RWPE1 (cell line): Measurements from ENCODE around the gene SNX2.

ENCODE experiments used
- CTCF ChIA-PET: fragments of 350-600 bp; sonication (Branson Sonifier 250); formaldehyde crosslinking; extraction: SDS; loops from one replicate; lab custom pipeline; 2021; lab: Yijun Ruan, JAX
- POLR2A ChIA-PET: fragments of 400-600 bp; formaldehyde crosslinking; extraction: SDS; loops from one replicate; lab custom pipeline; 2020; ENCODE audit warnings: antibody characterized with exemption; ENCODE audit not compliant: low non-redundant PET; lab: Yijun Ruan, JAX
- DNase-seq: peaks from one replicate; pipeline ENCODE4 v3.0.0; 2012; ENCODE audit warnings: low spot score
- H3K27ac ChIP-seq: fragments of 450-650 bp; 2 replicates; pipeline ENCODE4 v1.5.1; 2017
- TF ChIP-seq, protein P1 (sequence below): fragments of 450-650 bp; conservative IDR thresholded peaks from 2 replicates; pipeline ENCODE4 v1.5.1; 2017; ENCODE audit warnings: low read depth, mild to moderate bottlenecking

The SNX2 gene, protein sequence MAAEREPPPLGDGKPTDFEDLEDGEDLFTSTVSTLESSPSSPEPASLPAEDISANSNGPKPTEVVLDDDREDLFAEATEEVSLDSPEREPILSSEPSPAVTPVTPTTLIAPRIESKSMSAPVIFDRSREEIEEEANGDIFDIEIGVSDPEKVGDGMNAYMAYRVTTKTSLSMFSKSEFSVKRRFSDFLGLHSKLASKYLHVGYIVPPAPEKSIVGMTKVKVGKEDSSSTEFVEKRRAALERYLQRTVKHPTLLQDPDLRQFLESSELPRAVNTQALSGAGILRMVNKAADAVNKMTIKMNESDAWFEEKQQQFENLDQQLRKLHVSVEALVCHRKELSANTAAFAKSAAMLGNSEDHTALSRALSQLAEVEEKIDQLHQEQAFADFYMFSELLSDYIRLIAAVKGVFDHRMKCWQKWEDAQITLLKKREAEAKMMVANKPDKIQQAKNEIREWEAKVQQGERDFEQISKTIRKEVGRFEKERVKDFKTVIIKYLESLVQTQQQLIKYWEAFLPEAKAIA

DNA sequence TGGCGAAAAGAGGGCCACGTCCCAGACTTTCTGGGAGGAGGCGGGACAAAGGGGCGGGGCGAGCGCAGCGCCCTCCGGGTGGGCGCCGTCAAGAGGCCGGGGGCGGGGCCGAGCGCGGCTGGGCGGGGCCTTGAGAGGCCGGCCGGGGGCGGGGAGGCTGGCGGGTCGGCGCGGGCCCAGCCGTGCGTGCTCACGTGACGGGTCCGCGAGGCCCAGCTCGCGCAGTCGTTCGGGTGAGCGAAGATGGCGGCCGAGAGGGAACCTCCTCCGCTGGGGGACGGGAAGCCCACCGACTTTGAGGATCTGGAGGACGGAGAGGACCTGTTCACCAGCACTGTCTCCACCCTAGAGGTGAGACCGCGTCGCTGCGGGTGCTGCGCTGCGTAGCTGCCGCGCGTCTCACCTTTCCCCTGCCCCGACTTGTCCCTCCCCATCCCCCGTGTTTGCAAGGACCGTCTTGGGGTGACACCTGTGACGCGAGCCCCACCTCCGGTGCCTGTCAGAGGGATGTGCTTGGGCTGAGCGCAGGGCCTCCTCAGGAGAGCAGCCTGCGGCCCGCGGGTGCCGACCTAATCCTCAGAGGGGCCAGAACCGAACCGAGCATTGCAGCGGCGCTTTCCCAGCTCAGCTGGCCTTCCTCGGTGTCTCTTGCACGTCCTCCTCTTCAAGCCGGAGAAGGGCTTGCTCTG is at the start of gene SNX2:
Gene SNX2 (plus strand): TSS at position 220 of the 689 bp plus-strand sequence. CDS start 24 bp downstream, at position 244.
- DNase-seq: peak; percentile 90
- TF ChIP-seq, protein P1, sequence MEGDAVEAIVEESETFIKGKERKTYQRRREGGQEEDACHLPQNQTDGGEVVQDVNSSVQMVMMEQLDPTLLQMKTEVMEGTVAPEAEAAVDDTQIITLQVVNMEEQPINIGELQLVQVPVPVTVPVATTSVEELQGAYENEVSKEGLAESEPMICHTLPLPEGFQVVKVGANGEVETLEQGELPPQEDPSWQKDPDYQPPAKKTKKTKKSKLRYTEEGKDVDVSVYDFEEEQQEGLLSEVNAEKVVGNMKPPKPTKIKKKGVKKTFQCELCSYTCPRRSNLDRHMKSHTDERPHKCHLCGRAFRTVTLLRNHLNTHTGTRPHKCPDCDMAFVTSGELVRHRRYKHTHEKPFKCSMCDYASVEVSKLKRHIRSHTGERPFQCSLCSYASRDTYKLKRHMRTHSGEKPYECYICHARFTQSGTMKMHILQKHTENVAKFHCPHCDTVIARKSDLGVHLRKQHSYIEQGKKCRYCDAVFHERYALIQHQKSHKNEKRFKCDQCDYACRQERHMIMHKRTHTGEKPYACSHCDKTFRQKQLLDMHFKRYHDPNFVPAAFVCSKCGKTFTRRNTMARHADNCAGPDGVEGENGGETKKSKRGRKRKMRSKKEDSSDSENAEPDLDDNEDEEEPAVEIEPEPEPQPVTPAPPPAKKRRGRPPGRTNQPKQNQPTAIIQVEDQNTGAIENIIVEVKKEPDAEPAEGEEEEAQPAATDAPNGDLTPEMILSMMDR: no peak
- ChIA-PET CTCF (interaction anchor here (0.8 to 1.3 kb wide), 2 partner anchors 70 kb away, joined by 3 to 6 read pairs; partner anchors contain the start of gene SNX24), POLR2A (no interaction called here)
- peak within 1 kb of the TSS; percentile 79 for H3K27ac ChIP-seq

DNA sequence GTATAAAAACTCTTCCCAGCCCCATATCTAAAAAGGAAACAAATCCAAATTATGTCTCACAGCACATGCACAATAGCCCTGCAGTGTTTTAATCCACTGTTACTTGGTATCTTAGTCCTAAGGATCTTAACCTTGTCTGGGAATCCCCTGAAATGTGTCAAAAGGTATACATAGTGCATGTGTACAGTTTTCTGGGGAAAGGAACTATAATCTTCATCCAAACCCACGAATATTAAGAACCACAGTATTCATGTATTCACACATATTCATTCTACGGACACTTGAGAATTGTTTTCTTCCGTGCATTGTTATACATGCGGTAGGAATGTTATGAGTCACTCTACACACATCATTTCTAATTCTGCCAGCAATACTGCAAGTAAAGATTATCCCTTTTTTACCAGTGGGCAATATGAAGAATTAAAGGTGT is 47.8 kb upstream of the SNX2 start:
- CTCF ChIA-PET: interaction anchor here (0.6 kb wide), 1 partner anchor 23 kb away, joined by 3 read pairs; no protein-coding TSS in a partner anchor
- no peak overlapping the region for H3K27ac ChIP-seq
- peak; percentile 87 for DNase-seq
- POLR2A ChIA-PET: no interaction called here
- TF ChIP-seq, protein P1: no peak

DNA sequence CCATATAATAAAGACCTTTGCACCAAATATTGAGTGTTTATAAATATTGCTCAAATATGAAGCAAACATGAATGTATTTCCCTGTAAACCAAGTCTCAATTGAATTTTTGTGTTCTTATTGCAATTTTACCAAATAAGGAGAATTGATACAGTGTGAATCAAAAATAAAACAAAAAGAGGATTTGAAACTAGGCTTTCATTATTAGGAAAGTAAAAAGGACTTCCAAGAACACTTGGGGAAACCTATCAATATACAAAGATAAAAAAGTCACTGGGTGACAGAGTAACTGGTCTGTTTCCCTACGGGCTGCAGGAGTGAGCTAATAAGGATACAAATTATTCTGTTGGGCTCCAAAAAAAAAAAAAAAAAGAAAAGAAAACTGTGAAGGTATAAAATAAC is 44.8 kb upstream of the SNX2 start:
- no peak overlapping the region for H3K27ac ChIP-seq
- POLR2A ChIA-PET: no interaction called here
- TF ChIP-seq, protein P1: no peak
- DNase-seq: no peak
- CTCF ChIA-PET: interaction anchor here (0.6 kb wide), 1 partner anchor 188 kb away, joined by 3 read pairs; no protein-coding TSS in a partner anchor

DNA sequence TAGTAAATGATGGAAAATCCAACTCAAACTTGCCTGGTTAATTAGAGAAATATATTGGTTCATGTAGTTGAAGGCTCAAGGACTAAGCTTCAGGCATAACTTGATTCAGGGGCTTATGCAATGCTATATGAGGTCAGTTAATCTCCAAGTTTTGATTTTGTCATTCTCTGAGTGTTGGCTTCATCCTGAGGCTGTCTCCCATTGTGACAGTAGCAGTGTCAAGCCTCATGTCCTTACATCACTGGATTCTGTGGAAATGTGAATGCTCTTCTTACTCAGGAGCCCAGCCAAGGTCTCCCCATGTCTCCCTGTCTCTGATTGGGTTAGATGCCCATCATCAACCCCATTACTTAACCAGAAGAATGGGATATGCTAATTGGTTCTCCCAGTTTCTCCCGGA is 44.4 kb upstream of the SNX2 start:
- no peak for DNase-seq
- no peak overlapping the region for H3K27ac ChIP-seq
- ChIA-PET POLR2A (no interaction called here), CTCF (no interaction called here)
- TF ChIP-seq, protein P1: no peak

DNA sequence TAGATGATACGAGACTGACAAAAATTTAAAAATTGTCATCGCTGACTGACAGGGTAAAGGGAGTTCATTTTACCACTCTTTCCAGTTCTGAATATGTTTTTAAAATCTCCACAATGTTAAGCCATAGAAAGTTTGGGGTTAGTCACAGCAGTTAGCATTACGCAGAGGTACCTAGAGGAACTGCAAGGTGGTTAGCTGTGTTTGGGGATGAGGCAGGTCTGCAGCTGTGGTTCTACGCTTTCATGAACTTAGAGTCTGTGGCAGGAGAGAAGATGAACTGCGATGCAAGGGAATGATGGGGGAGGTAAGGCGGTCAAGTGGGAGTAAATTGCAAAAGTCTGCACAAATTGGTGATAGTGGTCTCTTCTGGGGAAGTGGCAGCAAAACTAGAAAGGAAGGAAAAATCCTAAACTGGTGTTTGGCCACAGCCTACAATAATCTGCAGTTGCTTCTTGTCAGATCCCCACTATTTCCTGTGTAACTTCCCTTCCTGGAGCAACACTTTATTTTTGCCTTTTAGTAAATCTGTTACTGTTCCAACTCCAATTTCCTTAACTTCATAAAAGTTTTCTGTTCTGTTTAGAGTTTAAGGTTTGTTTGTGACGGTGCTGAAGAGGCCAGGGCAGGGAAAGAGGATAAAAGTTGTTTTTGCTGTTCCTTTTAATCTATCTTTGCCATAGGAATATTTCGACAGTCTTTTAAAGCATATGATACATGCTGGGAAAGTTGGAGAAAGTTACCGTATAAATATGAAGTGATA is 38.6 kb upstream of the SNX2 start:
- H3K27ac ChIP-seq: no peak overlapping the region
- DNase-seq: no peak
- CTCF ChIA-PET: no interaction called here
- POLR2A ChIA-PET: no interaction called here
- TF ChIP-seq, protein P1: no peak
